ENCODE measurements around the gene THOC2.
"Not testable (repeated sequence)": the region's sequence is repeated elsewhere in the genome, so short reads cannot be mapped to it uniquely, and the experiment has no call there.

The THOC2 gene

GRCh38 chrX:123675154-123675553, 57.7 kb downstream of the THOC2 start:
- DNase-seq (ENCODE audit: low read depth in 2 of 2): no peak

- no peak for DNase-seq (ENCODE audit: low read depth in 2 of 2)
Observed at GRCh38 chrX:123673813-123674212, 59.0 kb downstream of the THOC2 start.

GRCh38 chrX:123665197-123665596, 67.7 kb downstream of the THOC2 start:
- no peak for DNase-seq (ENCODE audit: low read depth in 2 of 2)

GRCh38 chrX:123664467-123665167, 68.2 kb downstream of the THOC2 start:
- not testable (repeated sequence) for DNase-seq (ENCODE audit: low read depth in 2 of 2)

- not testable (repeated sequence) for DNase-seq (ENCODE audit: low read depth in 2 of 2)
Observed at GRCh38 chrX:123663720-123664119, 69.1 kb downstream of the THOC2 start.

DNA sequence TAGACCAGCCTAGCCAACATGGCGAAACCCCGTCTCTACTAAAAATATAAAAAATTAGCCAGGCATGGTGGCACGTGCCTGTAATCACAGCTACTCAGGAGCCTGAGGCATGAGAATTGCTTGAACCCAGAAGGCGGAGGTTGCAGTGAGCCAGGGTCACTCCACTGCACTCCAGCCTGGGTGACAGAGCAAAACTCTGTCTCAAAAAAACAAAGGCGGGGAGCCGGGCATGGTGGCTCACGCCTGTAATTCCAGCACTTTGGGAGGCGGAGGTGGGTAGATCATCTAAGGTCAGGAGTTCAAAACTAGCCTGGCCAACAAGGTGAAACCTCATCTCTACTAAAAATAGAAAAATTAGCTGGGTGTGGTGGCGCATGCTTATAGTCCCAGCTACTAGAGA, 76.3 kb downstream of the THOC2 start:
- not testable (repeated sequence) for DNase-seq (ENCODE audit: low read depth in 2 of 2)

- not testable (repeated sequence) for DNase-seq (ENCODE audit: low read depth in 2 of 2)
Observed at GRCh38 chrX:123648811-123649181, 84.1 kb downstream of the THOC2 start.

- no peak for DNase-seq (ENCODE audit: low read depth in 2 of 2)
Observed at GRCh38 chrX:123648028-123648810, 84.6 kb downstream of the THOC2 start.

- DNase-seq (ENCODE audit: low read depth in 2 of 2): no peak
Observed at GRCh38 chrX:123647244-123647643, 85.6 kb downstream of the THOC2 start.

DNA sequence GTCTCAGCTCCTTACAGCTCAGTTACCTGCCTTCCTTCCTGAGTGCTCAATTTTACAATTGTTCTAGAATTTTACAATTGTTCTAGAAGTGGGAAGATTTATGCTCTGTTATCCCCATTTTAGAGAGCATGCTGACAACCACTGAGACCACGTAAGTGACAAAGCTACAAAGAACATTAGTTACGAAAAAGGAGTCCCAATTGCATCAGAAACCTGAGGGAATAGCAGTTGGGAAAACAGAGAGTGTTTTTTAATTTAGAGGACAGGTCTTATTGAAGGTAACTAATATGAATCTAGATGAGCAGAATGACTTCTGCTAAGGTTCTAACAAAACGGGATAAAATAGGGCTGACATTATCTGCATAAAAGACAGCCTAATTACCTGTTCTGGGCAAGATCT, 103.3 kb downstream of the THOC2 start:
- no peak for DNase-seq (ENCODE audit: low read depth in 2 of 2)

GRCh38 chrX:123626962-123627361, 105.9 kb downstream of the THOC2 start:
- no peak for DNase-seq (ENCODE audit: low read depth in 2 of 2)

GRCh38 chrX:123625952-123626351, 106.9 kb downstream of the THOC2 start:
- DNase-seq (ENCODE audit: low read depth in 2 of 2): no peak

DNA sequence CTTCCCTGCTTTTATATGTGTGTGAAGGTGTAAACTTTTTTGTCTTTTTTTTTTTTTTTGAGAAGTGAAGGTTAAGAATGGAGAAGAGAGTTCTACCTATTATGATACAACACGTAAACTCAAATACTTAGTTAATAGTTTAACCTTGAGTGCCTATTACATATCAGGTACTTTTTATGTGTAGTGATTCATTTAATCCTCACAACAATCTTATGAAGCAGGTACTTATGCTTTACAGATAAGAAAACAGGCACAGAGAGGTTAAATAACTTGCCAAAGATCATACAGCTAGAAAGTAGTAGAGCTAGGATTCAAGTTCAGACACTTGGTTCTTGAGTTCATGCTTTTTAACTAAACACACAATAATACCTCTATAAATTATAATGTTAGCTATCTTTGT, 107.4 kb downstream of the THOC2 start:
- DNase-seq (ENCODE audit: low read depth in 2 of 2): no peak

- DNase-seq (ENCODE audit: low read depth in 2 of 2): no peak
Observed at GRCh38 chrX:123617007-123617406, 115.8 kb downstream of the THOC2 start.

DNA sequence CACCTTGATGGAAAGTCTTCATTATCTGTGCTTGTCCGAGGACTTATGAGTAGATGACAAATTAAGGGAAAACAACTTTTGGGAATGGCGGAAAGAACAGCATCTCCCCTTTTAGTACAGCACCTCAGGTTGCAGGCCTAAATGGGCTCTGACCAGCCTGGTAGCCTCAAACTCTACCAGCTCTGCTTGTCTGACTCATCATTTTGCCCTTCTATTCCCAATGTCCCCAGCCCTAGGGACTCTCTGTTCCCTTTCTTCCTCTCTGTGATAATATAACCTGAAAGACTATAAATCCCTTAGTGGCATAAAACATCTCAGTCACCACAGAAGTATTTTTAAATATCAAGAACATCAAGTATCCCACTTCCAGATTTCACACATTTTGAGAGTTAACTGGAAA, 121.9 kb downstream of the THOC2 start:
- no peak for DNase-seq (ENCODE audit: low read depth in 2 of 2)

- no peak for DNase-seq (ENCODE audit: low read depth in 2 of 2)
Observed at GRCh38 chrX:123607806-123608205, 125.0 kb downstream of the THOC2 start.

DNA sequence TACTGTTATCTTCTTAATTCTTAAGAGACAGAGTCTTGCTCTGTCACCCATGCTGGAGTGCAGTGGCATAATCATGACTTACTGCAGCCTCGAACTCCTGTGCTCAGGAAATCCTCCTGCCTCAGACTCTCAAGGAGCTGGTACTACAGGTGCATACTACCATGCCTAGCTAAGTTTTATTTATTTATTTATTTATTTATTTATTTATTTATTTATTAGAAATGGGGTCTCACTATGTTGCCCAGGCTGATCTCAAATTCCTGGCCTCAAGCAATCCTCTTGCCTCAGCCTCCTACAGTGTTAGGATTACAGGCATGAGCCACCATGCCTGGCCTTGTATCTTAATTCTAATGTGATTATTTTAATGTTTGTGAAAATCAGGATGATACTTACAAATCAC, 125.6 kb downstream of the THOC2 start:
- DNase-seq (ENCODE audit: low read depth in 2 of 2): no peak

GRCh38 chrX:123603491-123603890, 129.4 kb downstream of the THOC2 start:
- DNase-seq (ENCODE audit: low read depth in 2 of 2): no peak

- DNase-seq (ENCODE audit: low read depth in 2 of 2): no peak
Observed at GRCh38 chrX:123601437-123601836, 131.4 kb downstream of the THOC2 start.

DNA sequence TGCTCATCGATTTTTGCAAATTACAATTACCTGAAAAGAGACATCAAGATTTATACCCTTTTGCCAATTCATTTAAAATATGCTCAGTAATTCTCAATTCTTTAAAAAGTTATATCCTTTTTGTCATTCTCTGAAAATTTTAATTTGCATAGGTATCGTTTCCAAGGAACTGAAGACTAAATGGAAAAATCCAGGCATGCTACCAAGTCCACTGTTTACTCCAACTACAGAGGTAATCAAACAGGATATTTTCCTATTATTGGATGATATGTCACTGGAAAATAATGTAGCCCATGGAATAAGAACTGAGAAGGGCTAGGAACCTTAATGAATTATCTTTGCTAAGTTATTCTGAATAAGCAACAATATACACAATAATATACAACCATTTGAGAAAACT, 132.7 kb downstream of the THOC2 start:
- no peak for DNase-seq (ENCODE audit: low read depth in 2 of 2)

- DNase-seq (ENCODE audit: low read depth in 2 of 2): no peak
Observed at GRCh38 chrX:123590842-123591486, 141.9 kb downstream of the THOC2 start.

GRCh38 chrX:123588723-123589122, 144.1 kb downstream of the THOC2 start:
- no peak for DNase-seq (ENCODE audit: low read depth in 2 of 2)

- no peak for DNase-seq (ENCODE audit: low read depth in 2 of 2)
Observed at GRCh38 chrX:123581586-123581985, 151.3 kb downstream of the THOC2 start.
